Ovary (tissue), 3 donors: Measurements from ENCODE around the gene TPGS1.

ENCODE experiments used
- EP300 ChIP-seq: sonication (generic); formaldehyde crosslinking; IDR thresholded peaks from one replicate; pipeline ENCODE4 v1.6.1; 2017; ENCODE audit warnings: antibody characterized with exemption
- POLR2A ChIP-seq: fragments of 450-650 bp; IDR thresholded peaks from one replicate; pipeline ENCODE4 v1.6.1; 2017; ENCODE audit warnings: antibody characterized with exemption, mild to moderate bottlenecking, moderate library complexity
- TF ChIP-seq, protein P1 (sequence below), 3 donors: fragments of 450-650 bp in 2 of 3; fragments of 200-600 bp in 1 of 3; IDR thresholded peaks; one replicate each; pipeline versions ENCODE4 v1.5.1 to v1.8.0; 2016 to 2022; ENCODE audit warnings: antibody characterized with exemption in 3 of 3, mild to moderate bottlenecking in 1 of 3
- donor health status: DM: no; HTN: no; CAD: no.

DNA sequence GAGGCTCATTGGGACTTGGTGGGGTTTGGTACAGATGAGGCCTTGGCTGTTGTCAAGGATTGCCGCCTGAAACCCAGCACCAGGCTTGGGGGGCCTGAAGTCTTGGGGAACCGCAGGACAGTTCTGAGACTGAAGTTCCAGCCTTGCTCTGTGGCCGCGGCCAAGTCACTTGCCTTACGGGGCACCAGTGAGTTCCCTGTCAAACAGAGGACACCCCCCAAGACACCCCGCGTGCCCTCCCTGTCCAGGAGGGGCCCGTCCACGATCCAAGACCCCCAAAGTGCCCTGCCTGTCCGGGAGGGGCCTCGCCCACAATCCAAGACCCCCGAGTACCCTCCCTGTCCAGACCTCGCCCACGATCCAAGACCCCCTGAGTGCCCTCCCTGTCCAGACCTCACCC is 26.8 kb downstream of the TPGS1 start:
- TF ChIP-seq, protein P1, sequence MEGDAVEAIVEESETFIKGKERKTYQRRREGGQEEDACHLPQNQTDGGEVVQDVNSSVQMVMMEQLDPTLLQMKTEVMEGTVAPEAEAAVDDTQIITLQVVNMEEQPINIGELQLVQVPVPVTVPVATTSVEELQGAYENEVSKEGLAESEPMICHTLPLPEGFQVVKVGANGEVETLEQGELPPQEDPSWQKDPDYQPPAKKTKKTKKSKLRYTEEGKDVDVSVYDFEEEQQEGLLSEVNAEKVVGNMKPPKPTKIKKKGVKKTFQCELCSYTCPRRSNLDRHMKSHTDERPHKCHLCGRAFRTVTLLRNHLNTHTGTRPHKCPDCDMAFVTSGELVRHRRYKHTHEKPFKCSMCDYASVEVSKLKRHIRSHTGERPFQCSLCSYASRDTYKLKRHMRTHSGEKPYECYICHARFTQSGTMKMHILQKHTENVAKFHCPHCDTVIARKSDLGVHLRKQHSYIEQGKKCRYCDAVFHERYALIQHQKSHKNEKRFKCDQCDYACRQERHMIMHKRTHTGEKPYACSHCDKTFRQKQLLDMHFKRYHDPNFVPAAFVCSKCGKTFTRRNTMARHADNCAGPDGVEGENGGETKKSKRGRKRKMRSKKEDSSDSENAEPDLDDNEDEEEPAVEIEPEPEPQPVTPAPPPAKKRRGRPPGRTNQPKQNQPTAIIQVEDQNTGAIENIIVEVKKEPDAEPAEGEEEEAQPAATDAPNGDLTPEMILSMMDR (IDR thresholded peaks at IDR 0.05) = no peak
- TF ChIP-seq POLR2A = no peak
- no peak for TF ChIP-seq EP300
